ENCODE measurements around the gene CEP112.

GRCh38 chr17:66063686-66064085 is 128.2 kb downstream of the CEP112 start:
- TF ChIP-seq, protein P1, sequence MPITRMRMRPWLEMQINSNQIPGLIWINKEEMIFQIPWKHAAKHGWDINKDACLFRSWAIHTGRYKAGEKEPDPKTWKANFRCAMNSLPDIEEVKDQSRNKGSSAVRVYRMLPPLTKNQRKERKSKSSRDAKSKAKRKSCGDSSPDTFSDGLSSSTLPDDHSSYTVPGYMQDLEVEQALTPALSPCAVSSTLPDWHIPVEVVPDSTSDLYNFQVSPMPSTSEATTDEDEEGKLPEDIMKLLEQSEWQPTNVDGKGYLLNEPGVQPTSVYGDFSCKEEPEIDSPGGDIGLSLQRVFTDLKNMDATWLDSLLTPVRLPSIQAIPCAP (CRISPR knock-in tag; IDR thresholded peaks at IDR 0.05; ENCODE audit: low read depth): no peak
- no peak for TF ChIP-seq JUND (CRISPR knock-in tag; IDR thresholded peaks at IDR 0.05)
- TF ChIP-seq GLI4 (CRISPR knock-in tag; IDR thresholded peaks at IDR 0.05; ENCODE audit: borderline replicate concordance): no peak

Data from HepG2 (cell line).